NCI-H187 treated with DMSO at 0.1 percent for 48 hours (cell line): ENCODE data around the gene IMPA2.
"Not testable (repeated sequence)": the region's sequence is repeated elsewhere in the genome, so short reads cannot be mapped to it uniquely, and the experiment has no call there.

Source experiments
- DNase-seq: peaks from one replicate; lab custom pipeline; 2025; lab: John Stamatoyannopoulos, UW

Gene IMPA2

DNA sequence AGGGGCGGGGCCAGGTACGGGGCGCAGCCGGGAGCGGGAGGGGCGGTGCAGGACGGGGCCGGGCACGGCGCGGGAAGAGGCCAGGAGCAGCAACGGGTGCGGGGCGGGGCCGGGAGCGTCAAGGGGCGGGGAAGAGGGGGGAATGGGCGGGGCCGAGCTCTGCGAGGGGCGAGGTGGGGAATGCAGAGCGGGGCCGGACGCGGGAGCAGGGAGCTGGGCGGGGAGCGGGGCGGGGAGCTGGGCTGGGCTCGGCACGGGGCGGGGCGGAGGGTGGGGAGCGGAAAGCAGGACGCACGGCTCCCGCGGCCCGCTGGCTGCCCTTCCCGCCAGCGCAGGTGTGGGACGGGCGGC is at the start of gene IMPA2:
Gene IMPA2, plus strand, starts transcription at position 316 of the 351 bp plus-strand sequence. CDS start 163 bp downstream, outside the sequence.
- peak; percentile 85 for DNase-seq

GRCh38 chr18:11932393-11932792 is 48.9 kb upstream of the IMPA2 start:
- no peak for DNase-seq

DNA sequence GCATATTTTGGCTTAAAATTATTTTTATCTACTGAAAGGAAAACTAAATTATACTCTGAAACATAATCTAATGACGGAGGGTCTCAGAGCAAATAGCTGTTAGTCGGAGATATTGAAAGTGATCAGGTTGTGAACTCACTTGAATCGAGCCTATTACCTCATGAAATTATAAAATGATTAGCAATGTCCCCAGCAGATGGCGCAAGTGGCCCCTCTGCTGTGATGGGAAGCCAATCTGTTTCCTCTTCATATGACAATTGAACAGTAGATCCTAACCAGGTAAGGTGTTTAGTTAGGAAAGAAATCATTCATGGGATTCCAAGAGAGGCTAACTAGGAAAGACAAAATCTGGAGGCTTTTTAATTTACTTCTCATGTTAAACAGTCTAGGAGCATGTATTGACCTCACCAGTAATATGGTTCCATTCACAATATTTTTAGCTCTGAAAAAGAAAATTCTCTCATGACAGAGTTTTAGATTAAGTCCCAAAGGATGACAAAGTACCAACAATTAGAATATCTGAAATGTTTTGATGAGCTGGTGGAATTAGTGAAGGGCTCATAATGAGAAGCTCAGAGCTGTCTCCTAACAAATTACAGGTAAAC is 43.3 kb upstream of the IMPA2 start:
- no peak for DNase-seq

DNA sequence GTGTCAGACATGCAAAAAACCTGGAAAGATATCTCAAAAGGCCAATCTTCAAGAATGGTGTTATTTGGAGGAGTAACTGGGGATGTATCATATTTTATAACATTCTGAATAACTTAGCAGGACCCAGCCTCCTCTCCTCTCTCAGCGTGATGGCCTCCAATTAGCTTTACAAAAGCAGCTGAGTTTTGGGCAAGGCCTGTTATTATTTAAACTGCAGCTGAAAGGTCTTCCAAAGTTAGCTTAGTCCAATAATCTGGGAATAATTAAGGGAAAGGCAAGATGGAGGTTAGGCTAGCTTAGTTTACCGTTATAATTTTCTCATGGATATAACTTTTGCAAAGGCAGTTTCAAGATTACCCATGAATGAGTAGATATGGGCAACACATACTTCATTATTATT is 40.4 kb upstream of the IMPA2 start:
- no peak for DNase-seq

DNA sequence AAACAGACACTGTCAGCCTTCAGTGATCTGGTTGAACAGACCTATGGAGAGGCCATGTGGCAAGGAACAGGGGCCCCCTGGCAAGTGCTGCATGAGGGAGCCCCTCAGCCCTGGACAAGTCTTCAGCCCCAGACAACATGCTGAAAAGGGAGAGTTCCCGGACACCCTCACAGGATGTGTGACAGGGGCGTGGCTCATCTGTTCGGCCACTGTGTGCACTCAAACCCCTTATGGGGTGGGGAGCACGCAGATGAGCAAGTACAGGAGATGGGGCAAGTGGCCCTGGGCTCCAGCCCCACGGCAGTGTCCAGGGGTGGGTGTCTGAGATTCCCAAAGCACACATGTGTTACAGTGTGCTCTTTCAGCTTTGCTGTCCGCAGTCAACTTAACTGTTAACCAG is 37.8 kb upstream of the IMPA2 start:
- no peak for DNase-seq

DNA sequence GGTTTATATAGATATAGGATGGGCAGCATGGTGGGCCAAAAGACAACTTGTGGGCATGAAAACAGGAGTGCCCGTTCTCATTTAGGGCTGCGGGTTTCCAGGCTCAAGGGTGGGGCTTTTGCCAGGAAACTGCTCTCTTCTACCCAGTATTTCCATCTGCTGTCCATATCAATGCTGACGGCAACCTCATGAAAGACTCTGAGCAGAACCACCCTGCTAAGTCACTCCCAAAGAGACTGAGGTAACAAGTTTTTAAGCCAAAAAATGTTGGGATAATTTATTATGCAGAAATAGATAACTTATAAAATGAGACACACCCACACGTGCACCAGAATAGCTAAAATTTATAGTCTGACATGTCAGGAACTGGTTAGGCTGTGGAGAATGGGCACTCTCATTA is 37.1 kb upstream of the IMPA2 start:
- DNase-seq: no peak

DNA sequence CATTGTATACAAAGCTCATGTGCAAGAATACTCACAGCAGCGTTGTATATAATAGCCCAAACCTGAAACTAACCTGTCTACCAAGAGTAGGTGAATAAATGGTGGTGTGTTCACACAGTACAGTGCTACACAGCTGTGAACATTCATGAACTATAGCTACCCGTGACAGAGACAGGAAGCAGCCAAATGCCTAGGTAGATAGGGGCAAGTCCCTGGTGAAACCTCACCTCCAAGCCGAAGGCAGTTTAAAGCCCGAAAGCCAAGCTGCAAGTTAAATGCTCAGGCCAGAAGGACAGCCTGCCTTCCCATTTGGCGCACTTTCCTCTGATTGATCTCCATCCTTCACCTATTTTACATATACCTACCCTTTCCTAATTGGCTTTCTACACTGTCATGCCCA is 36.5 kb upstream of the IMPA2 start:
- no peak for DNase-seq

GRCh38 chr18:11945834-11946659 is 35.3 kb upstream of the IMPA2 start:
- DNase-seq: not testable (repeated sequence)

DNA sequence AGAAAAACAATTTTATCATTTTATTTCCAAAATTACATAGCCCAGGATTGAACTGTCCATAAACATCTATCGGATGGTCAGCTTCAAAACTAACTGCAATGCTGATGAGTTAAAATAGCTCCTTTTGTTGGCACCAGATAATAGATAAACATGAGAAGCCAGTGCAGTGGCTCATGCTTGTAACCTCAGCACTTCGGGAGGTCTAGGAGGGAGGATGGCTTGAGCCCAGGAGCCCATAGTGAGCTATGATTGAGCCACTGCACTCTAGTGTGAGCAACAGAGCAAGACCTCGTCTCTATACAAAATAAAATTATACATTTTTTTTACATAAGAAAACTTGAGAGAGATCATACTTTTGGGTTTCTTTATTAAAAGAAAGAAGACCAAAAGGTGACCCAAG is 34.6 kb upstream of the IMPA2 start:
- no peak for DNase-seq

DNA sequence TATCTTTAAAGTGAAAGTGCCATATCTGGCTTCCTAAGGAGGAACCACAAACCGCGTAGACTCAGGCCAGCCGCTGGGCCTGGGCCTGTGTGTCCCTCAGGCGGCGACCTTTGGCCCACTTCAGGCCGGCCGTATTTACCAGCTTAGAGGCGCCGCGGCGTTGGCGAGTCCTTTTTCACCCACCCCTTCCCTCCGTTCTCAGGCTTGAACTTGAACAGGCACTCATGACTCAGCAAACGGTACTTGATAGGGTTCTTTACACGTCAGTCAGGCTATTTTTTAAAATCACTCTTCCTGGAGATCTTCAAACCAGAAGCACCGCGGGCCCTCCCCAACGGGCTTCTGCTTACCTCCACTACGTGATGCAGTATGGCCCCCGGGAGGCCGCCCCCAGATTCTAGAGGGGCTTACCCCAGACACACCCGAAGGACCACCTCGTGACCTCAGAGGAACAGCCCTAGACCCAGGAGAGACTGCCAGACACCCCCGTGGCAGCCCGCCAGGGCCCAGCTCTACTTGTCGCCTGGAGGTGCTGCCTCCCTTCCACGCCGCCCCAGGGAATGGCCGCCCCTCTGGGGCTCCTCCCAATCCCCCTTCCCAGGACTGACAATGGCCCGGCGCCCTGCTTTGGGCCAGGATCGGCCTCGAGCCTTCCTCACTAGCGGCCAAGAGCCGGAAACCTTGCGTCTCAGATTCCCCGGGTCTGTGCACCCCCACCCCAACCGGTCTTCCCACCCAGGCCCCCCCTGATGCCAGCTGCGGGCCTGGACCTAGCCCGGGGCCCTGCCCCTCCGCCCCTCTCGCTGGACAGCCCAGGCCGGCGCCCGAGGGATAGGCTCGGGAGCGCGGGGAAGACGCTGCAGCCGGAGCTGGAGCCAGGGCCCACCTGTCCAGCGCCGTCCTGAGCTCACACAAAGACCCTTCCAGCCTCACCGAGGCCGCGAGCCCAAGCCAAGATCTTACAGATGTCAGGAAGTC is 33.8 kb upstream of the IMPA2 start:
- DNase-seq: no peak

DNA sequence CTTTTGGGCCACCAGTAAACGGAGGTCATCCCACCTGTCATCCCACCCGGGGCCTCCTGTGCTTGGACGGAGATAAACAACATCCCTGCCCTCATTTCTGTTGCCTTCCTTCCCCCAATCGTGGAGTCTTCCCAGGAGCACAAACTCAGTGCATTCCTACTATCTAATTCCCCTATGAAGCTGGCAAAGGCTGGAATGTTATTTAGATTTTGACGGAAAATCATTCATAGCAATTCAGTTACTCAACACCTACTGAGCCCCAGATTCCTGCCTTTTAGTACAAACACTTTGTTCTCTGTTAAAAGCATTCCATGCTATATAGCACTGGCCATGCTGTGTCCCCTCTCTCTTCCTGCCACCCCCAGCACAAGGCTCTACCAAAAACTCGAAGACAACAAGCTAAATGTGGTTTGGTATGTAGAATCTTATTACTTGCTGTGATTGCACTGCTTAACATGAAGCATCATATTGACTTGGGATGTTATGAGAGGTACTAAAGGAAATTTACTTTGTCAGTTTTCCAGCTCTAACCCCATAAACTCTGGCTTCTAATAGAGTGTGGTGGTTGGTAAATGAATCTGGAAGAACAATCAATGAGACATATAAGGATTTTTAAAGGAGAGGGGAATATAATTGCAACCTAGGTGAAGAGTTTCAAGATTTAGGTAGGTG is 32.3 kb upstream of the IMPA2 start:
- DNase-seq: no peak

DNA sequence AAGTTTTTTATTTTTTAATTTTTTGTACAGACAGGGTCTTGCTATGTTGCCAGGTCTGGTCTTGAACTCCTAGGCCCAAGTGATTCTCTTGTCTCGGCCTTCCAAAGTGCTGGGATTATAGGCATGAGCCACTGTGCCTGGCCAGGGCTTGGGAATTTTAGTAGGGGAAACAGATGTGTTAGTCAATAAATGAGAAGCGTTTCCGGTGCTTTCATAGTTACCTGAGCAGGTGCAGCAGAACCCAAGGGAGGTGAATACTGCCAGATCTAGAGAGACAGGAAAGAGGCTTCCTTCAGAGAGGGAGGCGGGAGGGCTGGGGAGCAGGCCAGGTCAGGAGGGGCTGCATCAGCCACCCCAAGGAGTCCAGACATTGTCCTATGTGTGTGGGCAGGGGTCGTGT is 30.5 kb upstream of the IMPA2 start:
- no peak for DNase-seq

DNA sequence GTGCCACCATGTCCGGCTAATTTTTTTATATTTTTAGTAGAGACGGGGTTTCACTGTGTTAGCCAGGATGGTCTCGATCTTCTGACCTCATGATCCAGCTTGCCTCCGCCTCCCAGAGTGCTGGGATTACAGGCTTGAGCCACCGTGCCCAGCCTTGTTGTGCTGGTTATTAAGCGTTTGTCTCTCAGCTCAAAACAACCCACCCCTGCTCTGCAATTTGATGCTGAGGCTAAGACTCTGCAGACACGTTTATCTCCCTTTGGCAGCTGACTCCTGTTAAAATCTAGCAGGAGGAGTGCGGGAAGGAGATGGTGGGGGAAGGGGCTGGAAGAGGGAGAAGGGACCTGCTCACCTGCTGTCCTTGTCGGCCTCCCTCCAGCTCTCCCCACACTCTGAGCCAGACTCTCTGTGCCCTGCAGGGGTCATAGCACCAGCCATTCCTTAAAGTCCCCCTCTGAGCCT is 29.9 kb upstream of the IMPA2 start:
- no peak for DNase-seq

GRCh38 chr18:11953113-11953512 is 28.2 kb upstream of the IMPA2 start:
- no peak for DNase-seq

GRCh38 chr18:11955239-11956029 is 25.9 kb upstream of the IMPA2 start:
- DNase-seq: no peak

- no peak for DNase-seq
These were observed 24.7 kb upstream of the IMPA2 start for GRCh38 chr18:11956371-11957308.

DNA sequence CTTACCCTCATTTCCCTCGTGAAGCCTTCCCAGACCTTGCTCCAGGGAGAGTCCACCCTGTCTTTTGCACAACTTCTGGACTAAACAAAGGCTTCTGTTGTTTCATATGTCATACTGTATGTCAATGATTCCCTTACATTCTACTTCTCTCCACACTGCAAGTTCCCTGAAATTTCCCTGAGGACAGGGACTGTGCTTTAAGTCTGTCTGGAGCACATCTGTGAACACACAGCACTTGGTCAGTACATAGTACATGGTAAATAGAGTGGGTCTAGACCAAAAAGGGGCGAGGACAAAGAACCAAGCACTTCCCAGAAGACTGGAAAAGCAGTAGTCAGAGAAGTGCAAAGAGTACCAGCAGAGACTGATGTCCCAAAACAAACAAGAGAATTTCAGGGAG is 23.7 kb upstream of the IMPA2 start:
- no peak for DNase-seq

GRCh38 chr18:11959651-11960050 is 21.7 kb upstream of the IMPA2 start:
- not testable (repeated sequence) for DNase-seq

GRCh38 chr18:11960743-11961380 is 20.4 kb upstream of the IMPA2 start:
- DNase-seq: no peak
